CMK (cell line): Measurements from ENCODE around the gene MRPS26.
"Not testable (repeated sequence)": the region's sequence is repeated elsewhere in the genome, so short reads cannot be mapped to it uniquely, and the experiment has no call there.

Experiments used
- DNase-seq: peaks from one replicate; pipeline ENCODE4 v3.0.0-alpha.2; 2010; ENCODE audit warnings: low read depth

Gene MRPS26

DNA sequence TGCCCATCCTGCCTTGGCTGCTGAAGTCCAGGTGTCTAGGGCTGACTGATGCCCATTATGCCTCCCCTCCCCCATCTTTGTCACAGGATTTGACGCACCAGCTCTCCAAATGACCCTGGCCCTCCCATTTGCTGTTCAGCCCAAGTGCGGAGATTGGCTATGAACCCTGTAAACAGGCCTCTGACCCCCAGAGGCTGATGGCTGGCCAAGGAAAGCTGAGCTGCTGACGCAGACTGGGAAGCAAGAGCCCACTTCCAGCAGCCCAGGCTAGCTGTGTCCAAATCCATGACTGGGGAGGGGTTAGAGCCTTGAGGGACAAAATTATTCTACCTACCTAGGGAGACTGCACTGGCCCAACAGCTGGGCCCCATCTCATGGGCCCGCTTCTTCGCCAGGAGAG is 3.2 kb upstream of the MRPS26 start:
- no peak for DNase-seq

GRCh38 chr20:3043322-3043721 is 2.5 kb upstream of the MRPS26 start, which contains the start of gene GNRH2:
Gene GNRH2 (plus strand): TSS chr20:3043622. CDS start chr20:3044415, 793 bp downstream.
- no peak for DNase-seq

- no peak for DNase-seq
These were observed 1.4 kb upstream of the MRPS26 start for GRCh38 chr20:3044336-3044965.

GRCh38 chr20:3045042-3045815 is 623 bp upstream of the MRPS26 start:
- DNase-seq, result no peak

DNA sequence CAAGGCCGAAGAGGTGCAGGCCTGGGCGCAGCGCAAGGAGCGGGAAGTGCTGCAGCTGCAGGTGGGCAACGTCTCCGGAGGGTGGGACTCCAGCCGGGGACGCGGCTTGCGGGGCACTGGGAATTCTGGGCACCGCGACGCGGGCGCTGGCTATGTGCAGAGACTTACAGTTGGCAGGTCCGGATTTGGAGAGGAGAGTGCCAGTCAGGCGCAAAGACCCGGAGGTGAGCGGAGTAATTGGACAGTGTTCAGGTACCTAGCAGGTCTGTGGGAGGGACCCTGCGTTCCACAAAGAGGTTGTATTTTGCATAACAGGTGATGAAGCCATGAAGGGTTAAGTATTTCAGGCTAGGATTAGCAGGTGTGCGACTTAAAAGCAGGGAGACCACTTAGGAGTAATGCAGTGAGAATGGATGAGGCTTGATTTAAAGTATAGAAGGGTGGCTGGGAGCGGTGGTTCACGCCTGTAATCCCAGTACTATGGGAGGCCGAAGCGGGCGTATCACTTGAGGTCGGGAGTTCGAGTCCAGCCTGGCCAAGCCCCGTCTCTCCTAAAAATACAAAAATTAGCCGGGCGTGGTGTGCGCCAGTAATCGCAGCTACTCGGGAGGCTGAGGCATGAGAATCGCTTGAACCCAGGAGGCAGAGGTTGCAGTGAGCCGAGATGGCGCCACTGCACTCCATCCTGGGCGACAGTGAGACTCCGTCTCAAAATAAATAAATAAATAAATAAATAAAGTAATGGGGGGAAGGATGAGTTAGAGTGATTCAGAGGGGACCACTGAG is 1.0 kb downstream of the MRPS26 start:
- no peak for DNase-seq

GRCh38 chr20:3047486-3048419 is 1.9 kb downstream of the MRPS26 start:
- DNase-seq, result no peak

DNA sequence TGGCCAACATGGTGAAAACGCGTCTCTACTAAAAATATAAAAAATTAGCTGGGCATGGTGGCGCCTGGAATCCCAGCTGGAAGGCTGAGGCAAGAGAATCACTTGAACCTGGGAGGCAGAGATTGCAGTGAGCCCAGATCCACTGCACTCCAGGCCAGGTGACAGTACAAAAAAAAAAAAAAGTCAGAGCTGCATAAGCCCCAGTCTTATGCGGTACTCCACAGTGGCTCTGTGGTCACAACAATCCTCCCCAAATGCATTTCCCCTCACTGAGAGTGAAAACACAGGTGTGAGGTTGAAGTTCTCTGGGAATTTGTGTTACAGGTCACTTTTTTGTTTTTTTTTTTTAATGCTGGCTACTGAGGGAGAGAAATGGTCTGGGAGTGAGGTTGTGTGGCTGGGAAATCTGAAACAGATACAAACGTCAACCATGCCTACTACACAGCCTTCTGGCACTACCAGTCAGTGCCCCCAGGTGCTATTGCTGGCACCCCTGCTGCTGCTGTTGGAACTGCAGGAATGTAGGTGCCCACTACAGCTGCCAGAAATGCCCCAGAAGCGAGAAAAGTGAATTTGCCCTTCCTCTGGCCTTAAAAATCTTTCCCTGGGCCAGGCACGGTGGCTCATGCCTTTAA is 5.7 kb downstream of the MRPS26 start:
- DNase-seq, result no peak

GRCh38 chr20:3059489-3059888 is 13.6 kb downstream of the MRPS26 start:
- DNase-seq, result no peak

DNA sequence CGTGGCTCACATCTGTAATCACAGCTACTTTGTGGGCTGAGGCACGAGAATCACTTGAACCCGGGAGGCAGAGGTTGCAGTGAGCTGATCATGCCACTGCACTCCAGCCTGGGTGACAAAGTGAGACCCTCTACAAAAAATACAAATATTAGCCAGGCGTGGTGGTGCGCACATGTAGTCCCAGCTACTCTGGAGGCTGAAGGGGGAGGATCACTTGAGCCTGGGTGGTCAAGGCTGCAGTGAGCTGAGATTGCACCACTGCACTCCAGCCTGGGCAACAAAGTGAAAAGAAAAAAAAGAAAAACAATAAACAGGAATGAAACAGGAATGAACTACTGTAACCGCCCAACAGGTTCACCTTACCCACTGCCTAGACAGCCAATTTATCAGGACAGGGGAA is 18.3 kb downstream of the MRPS26 start:
- DNase-seq, result not testable (repeated sequence)

- no peak for DNase-seq
These were observed 21.5 kb downstream of the MRPS26 start for GRCh38 chr20:3067139-3068014.

DNA sequence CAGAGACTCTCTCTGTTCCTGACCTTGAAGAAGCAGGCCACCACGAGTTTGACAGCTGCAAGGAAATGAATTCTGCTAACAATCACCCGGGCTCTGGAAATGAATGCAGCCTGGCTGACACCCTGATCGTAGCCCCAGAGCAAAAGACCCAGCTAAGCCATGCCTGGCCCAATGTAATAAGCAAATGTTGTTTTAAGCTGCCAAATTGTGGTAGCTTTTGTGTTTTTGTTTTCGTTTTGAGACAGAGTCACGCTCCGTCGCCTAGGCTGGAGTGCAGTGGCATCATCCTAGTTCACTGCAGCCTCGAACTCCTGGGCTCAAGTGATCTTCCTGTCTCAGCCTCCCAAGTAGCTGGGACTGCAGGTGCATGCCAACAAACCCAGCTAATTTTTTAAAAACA is 22.2 kb downstream of the MRPS26 start:
- DNase-seq, result no peak

GRCh38 chr20:3068986-3069900 is 23.4 kb downstream of the MRPS26 start:
- DNase-seq, result no peak

DNA sequence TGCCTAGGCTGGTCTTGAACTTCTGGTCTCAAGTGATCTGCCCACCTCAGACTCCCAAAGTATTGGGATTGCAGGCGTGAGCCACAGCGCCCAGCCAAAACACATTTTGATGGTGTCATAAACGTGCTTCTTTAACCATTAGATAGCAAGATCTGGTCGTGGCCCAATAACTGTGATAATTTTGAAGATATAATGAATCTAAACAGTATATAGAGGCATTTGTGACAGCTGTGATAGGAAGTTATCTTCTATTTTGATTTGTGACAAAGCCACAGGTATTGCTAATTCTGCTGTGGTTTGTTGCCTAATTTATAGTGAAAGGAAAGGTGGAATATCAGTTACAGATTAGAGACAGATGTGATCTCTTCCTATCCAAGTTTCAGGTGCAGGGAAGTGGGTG is 24.9 kb downstream of the MRPS26 start:
- DNase-seq, result no peak

DNA sequence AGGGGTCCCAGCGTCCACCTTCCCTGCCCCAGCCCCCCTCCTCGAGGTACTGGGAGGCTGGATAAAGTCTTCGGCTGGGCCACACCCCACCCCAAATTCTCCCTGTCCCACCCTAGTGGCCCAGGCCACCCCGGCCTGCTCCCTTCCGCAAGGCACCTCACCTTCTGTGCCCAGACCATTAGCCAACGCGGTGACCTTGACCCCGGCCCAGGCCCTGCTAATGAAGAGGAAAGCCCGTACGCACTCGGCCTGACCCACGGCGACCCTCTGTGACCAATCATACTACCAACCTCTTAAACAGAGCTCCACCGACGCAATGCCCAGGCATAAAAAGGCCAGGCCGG is 25.4 kb downstream of the MRPS26 start:
- no peak for DNase-seq

DNA sequence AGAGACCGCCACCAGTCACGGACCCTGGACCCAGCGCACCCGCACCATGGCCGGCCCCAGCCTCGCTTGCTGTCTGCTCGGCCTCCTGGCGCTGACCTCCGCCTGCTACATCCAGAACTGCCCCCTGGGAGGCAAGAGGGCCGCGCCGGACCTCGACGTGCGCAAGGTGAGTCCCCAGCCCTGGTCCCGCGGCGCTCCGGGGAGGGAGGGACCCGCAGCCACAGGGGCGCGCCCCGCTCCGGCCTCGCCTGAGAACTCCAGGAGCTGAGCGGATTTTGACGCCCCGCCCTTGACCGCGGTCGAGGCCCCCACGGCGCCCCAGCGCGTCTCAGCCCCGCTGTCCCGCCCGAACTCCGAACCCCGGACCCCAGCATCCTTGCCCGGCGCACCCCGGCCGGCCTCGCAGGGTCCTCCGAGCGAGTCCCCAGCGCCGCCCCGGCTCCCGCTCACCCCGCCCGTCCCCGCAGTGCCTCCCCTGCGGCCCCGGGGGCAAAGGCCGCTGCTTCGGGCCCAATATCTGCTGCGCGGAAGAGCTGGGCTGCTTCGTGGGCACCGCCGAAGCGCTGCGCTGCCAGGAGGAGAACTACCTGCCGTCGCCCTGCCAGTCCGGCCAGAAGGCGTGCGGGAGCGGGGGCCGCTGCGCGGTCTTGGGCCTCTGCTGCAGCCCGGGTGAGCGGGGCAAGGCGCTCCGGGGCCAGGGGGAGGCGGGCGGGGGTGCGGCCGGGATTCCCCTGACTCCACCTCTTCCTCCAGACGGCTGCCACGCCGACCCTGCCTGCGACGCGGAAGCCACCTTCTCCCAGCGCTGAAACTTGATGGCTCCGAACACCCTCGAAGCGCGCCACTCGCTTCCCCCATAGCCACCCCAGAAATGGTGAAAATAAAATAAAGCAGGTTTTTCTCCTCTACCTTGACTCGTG is 26.0 kb downstream of the MRPS26 start, which contains the start of gene OXT:
Gene OXT (plus strand): TSS at position 11 of the 920 bp plus-strand sequence. CDS start 36 bp downstream, at position 47.
- no peak for DNase-seq

- no peak for DNase-seq
These were observed 26.8 kb downstream of the MRPS26 start for GRCh38 chr20:3072530-3073250.

DNA sequence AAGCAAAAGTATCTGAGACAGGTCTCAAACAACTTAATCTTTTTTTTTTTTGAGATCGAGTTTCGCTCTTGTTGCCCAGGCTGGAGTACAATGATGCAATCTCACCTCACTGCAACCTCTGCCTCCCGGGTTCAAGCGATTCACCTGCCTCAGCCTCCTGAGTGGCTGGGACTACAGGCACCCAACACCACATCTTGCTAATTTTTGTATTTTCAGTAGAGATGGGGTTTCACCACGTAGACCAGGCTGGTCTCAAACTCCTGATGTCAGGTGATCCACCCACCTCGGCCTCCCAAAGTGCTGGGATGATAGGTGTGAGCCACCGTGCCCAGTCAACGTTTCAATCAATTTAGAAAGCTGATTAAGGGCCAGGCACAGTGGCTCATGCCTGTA is 27.4 kb downstream of the MRPS26 start:
- not testable (repeated sequence) for DNase-seq
